ENCODE data around the gene SBF2. TPM values are rescaled to one million over a fixed set of nuclear protein-coding genes. Genes with fewer than 3 reads are reported as not detected.
"Not testable (repeated sequence)": the region's sequence is repeated elsewhere in the genome, so short reads cannot be mapped to it uniquely, and the experiment has no call there.

Gene SBF2
- total RNA-seq, 4 donors from 2014 or later: 29.7 to 60.4 (median 36.0) TPM

DNA sequence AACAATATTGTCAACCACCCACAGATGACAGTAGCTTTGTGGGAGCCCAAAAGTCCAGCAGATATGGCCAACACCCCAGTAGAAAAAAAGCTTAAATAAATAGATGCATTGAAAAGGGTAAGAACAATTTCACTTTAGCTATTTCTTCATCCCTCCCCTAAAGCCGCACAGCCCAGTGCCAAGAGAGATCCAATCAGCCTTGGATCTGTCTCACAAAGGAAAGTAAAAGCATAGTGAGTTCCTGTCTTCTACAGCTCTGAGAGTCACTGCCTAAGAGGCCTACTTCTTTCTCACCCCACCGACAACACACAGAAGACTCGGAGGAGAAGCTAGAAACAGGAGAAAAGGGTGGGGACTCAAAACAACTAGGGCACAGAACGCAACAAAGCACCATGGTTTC, 196.4 kb downstream of the SBF2 start:
- no peak for TF ChIP-seq CTCF (IDR thresholded peaks at IDR 0.05)
- no peak for TF ChIP-seq POLR2A (IDR thresholded peaks at IDR 0.05)
- no peak for DNase-seq (ENCODE audit: low spot score in 2 of 2)
- WGBS, 2 donors: 95 to 96% methylated on average over 4 of the region's 4 CpGs
- intact Hi-C loops (cut with DNase I; ENCODE audit: low total_unique reads): no loop called here
- no peak overlapping the region for H3K4me3 ChIP-seq (ENCODE audit: low read depth, poor library complexity, severe bottlenecking)

DNA sequence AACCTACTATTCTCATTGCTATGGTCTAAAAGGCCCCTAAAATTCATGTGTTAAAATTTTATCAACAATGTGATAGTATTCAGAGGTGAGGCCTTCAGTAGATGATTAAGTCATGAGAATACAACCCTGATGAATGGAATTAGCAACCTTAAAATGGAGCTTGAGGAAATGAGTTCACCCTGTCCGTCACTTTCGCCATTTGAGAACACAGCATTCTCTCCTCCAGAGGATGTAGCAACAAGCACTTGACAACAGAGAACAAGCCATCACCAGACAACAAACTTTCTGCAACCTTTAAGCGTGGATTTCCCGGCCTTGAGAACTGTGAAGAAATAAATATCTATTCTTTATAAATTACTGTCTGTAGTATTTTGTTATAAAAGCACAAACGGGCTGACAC, 197.0 kb downstream of the SBF2 start:
- intact Hi-C loops (cut with DNase I; ENCODE audit: low total_unique reads): no loop called here
- 85 to 92% methylated on average over 5 of the region's 5 CpGs for WGBS, 2 donors
- no peak for DNase-seq (ENCODE audit: low spot score in 2 of 2)
- TF ChIP-seq POLR2A (IDR thresholded peaks at IDR 0.05) (no peak), CTCF (IDR thresholded peaks at IDR 0.05) (no peak)
- no peak overlapping the region for H3K4me3 ChIP-seq (ENCODE audit: low read depth, poor library complexity, severe bottlenecking)

GRCh38 chr11:10095412-10096208, 198.4 kb downstream of the SBF2 start:
- WGBS, 2 donors: 86 to 96% methylated on average over 4 of the region's 4 CpGs

GRCh38 chr11:10092426-10092825, 201.6 kb downstream of the SBF2 start:
- TF ChIP-seq CTCF (IDR thresholded peaks at IDR 0.05) (no peak), POLR2A (IDR thresholded peaks at IDR 0.05) (no peak)
- H3K4me3 ChIP-seq (ENCODE audit: low read depth, poor library complexity, severe bottlenecking): no peak overlapping the region
- WGBS, 2 donors: 93 to 97% methylated on average over 5 of the region's 5 CpGs
- intact Hi-C loops (cut with DNase I; ENCODE audit: low total_unique reads): no loop called here
- DNase-seq (ENCODE audit: low spot score in 2 of 2): no peak

More at GRCh38 chr11:10095412-10096208, 198.4 kb downstream of the SBF2 start:
- no peak for DNase-seq (ENCODE audit: low spot score in 2 of 2)
- intact Hi-C loops (cut with DNase I; ENCODE audit: low total_unique reads): no loop called here
- TF ChIP-seq POLR2A (IDR thresholded peaks at IDR 0.05): no peak
- TF ChIP-seq CTCF (IDR thresholded peaks at IDR 0.05): no peak
- H3K4me3 ChIP-seq (ENCODE audit: low read depth, poor library complexity, severe bottlenecking): no peak overlapping the region

GRCh38 chr11:10091314-10092045, 202.5 kb downstream of the SBF2 start:
- no peak for TF ChIP-seq POLR2A (IDR thresholded peaks at IDR 0.05)
- no peak for TF ChIP-seq CTCF (IDR thresholded peaks at IDR 0.05)
- DNase-seq (ENCODE audit: low spot score in 2 of 2): no peak
- 86% methylated on average over 3 of the region's 3 CpGs for WGBS, 2 donors

GRCh38 chr11:10087923-10088225, 206.1 kb downstream of the SBF2 start:
- H3K4me3 ChIP-seq (ENCODE audit: low read depth, poor library complexity, severe bottlenecking); intact Hi-C loops (cut with DNase I; ENCODE audit: low total_unique reads); DNase-seq (ENCODE audit: low spot score in 2 of 2): not testable (repeated sequence)
- WGBS, 2 donors: 69 to 72% methylated on average over 4 of the region's 4 CpGs

More at GRCh38 chr11:10091314-10092045, 202.5 kb downstream of the SBF2 start:
- H3K4me3 ChIP-seq (ENCODE audit: low read depth, poor library complexity, severe bottlenecking): no peak overlapping the region
- intact Hi-C loops (cut with DNase I; ENCODE audit: low total_unique reads): no loop called here

Measured in lower leg skin (tissue), 4 donors.